Endometrial microvascular endothelial cells (primary cell): ENCODE measurements around the gene SLC39A11. TPM values are rescaled to one million over a fixed set of nuclear protein-coding genes. Genes with fewer than 3 reads are reported as not detected.
"Not testable (repeated sequence)": the region's sequence is repeated elsewhere in the genome, so short reads cannot be mapped to it uniquely, and the experiment has no call there.

Source experiments
- in situ Hi-C: cut with HindIII; loops from 2 replicates; pipeline ENCODE4 v1.10.0; 2017; ENCODE audit warnings: low sequenced_read_pairs, low pct_unique_long_range_greater_than_20kb; ENCODE audit errors: inconsistent ontology term
- total RNA-seq: library from RNA; depleted of rRNA; stranded (reverse); fragments of >200 nt; gene quantifications from one replicate; pipeline ENCODE4 v1.2.3, GENCODE V29; 2015; ENCODE audit errors: inconsistent ontology term

The SLC39A11 gene
- total RNA-seq, 1 donor from 2014 or later = 11.8 TPM

DNA sequence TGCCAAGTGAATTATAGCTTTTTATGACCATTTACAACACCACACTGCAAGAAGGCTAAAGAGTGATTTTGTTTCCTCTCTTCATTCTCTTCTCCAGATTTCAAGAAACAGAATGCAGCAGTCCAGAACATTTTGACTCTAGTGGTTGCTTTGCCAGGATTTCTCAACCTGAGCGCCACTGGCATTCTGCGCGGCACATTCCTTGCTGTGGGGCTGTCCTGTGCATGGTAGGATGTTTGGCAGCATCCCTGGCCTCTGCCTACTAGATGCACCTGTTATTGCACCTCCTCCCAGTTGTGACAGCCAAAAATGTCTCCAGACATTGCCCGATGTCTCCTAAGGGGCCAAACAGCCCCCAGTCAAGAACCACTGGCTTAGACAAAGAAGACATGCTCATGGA is 25.7 kb upstream of the SLC39A11 start:
- in situ Hi-C loops = no loop called here

DNA sequence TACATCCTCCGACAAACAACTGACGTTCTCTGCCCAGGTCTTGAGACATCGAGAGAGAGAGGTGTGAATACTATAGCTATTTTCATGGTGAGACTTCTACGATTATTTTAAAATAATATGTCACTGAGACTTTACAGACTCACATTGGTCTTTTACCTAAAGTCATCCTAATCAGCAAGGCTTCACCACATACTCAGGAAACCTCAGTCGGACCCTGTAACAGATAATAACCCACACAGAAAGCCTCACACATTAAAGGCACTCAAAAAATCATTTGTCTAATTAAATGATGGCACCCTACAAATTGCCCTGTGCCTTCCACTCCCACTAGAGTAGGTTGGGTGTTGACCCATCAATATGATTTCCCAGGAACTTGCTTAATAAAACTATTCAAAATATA is 19.8 kb upstream of the SLC39A11 start:
- in situ Hi-C loops = no loop called here

DNA sequence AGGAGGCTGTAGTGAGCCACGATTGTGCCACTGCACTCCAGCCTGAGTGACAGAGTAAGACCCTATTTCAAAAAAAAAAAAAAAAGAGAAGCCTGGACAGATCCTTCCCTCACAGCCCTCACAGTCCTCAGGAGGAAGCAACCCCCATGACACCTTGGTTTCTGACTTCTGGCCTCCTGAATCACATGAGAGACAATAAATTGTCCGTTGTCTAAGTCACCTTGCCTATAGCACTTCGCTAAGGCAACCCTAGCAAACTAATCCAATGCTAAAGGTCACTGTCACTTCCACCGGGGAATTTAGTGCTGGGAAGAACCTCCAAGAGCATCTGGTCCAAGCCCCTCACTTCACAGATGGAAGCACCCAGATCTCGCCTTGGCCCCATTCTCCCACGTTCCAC is 18.9 kb upstream of the SLC39A11 start:
- in situ Hi-C loops = no loop called here

DNA sequence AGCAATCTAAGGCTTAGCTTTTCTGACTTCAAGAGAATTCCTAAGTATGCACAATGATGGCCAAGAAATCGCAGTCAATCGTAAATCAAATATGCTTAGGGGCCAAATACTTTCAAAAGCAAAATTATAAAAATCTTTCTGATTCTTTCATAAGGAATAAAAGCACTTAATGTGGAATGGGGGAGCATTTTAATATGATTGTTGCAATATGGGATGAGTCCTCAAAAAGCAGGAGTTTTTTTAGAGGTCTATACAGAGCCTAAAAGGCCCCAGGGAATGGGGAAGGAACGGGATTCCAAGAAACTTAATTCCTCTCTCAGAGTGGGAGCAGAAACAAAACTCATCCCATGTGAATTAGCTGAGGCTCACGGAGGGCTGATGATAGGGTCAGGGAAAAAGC is 14.7 kb upstream of the SLC39A11 start:
- in situ Hi-C loops = no loop called here

DNA sequence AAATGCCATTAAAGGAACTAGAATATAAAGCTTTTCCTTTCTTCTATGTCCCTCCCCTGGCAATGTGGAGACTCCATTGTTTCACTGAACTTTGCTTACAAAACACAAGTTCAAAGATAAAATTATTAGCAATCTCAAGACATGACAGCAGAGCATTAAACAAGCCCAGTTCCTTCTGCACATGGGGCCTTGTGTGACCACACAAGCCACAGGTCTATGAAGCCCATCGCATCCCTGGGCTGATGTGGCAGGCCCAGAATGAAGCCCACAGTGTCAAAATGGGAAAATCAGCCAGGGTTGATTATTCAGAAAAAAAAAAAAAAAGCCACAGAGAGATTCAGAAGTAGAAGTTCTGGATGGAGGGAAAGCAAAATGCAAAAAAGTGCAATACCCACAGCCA is 12.9 kb upstream of the SLC39A11 start:
- in situ Hi-C loops = no loop called here

DNA sequence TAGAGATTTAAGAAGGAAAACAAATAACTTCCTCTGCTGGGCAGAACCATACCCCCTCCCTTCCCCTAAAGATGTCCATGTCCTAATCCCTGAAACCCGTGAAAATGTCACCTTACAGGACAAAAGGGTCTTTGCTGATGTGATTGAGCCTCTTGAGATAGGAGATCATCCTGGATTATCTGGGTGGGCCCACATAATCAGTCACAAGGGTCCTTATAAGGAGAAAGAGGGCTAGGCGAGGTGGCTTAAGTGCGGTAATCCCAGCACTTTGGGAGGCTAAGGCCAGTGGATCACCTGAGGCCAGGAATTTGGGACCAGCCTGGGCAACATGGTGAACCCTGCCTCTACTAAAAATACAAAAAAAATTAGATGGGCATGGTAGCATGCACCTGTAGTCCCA is 12.0 kb upstream of the SLC39A11 start:
- in situ Hi-C loops = no loop called here

DNA sequence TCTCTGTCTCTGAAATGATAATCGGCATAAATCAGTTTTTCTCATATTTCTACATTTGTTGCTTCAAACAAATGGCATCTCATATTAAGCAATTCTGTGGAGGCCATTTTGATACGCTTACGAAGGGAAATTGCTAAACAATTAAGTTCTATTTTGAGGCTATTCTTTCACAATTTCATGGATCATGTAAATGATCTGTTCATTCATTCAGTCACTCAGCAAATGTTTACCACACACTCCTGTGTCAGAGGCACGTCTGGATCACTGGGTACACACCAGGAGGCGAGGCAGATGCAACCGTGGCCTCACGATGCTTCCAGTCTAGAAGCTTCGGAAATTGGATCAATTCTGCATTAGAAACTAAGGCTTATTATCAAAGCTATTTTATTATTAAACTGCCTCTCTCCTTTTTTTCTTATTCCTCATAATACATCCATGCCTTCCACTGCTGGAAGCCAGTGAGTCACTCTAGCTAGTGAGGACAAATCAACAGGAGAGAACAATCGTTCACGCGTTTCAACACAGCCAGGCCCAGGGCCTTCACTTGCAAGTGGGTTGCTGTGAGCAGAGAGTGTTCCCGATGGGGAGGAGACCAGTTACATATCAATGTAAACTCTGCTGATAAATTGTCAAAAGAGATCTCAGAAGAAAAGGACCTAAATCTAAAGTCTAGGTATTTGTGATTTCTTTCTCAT is 11.3 kb upstream of the SLC39A11 start:
- in situ Hi-C loops = no loop called here

DNA sequence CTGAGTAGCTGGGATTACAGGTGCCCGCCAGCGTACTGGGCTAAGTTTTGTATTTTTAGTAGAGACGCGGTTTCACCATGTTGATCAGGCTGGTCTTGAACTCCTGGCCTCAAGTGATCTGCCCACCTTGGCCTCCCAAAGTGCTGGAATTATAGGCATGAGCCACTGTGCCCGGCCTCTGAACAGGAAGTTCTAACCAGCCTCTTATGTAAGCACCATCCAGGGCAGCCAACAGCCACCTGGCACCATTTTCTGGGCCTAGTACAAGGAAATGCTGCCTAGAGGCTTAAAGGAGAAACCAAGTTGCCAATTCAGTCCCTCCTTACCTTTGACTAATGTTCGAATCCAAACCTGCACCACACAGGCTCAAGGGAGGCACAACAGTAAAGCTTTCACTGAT is 8.5 kb upstream of the SLC39A11 start:
- in situ Hi-C loops = no loop called here

DNA sequence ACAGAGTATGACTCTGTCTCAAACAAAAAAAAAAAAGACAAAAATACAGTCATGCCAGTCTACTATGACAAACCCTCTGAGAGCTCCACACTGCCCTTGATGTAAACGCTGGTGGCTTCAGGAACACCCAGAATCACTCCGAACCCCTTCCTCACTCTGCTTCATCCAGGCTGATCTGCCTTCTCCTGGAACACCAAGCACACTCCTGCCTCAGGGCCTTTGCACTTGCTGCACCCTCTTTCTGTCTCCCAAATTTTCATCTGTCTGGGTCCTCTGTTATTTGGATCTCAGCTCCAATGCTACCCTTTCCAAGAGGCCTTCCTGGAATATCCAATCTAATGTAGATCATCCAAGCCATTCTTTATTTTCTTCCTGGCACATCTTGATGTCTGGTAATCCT is 7.9 kb upstream of the SLC39A11 start:
- in situ Hi-C loops = no loop called here

DNA sequence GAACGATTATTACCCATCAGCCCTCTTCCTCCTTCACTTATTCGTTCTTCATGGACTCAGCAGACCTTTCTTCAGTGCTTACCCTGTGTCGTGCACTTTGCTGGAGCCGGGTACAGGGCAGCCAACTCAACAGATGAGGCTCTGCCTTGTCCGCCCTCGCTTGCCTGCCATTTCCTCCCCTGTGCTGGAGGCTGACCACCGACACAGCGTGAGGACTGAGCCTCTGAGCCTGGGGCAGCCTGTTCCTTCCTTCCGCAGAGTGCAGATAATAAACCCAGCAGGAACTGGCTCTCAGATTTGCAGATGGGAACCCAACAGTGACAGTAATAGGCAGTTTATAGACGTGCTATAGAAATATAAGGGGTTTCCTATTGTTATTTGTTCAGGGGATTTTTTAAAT is 7.0 kb upstream of the SLC39A11 start:
- in situ Hi-C loops = no loop called here

DNA sequence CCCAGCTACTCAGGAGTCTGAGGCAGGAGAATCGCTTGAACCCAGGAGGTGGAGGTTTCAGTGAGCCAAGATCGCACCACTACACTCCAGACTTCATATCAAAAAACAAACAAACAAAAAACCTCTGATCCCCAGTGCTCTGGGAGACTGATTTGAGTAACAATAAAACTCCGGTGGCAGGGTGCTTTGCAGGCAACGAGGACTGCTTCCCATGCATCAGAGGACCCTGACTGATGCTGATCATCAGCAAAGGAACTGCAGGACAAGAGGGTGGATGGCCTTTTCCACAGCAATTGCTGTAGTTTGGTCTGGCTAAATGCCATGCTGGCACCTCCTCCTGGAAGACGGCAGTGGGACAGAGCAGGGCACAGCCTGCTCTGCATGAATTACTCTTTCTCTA is 6.4 kb upstream of the SLC39A11 start:
- in situ Hi-C loops = no loop called here

DNA sequence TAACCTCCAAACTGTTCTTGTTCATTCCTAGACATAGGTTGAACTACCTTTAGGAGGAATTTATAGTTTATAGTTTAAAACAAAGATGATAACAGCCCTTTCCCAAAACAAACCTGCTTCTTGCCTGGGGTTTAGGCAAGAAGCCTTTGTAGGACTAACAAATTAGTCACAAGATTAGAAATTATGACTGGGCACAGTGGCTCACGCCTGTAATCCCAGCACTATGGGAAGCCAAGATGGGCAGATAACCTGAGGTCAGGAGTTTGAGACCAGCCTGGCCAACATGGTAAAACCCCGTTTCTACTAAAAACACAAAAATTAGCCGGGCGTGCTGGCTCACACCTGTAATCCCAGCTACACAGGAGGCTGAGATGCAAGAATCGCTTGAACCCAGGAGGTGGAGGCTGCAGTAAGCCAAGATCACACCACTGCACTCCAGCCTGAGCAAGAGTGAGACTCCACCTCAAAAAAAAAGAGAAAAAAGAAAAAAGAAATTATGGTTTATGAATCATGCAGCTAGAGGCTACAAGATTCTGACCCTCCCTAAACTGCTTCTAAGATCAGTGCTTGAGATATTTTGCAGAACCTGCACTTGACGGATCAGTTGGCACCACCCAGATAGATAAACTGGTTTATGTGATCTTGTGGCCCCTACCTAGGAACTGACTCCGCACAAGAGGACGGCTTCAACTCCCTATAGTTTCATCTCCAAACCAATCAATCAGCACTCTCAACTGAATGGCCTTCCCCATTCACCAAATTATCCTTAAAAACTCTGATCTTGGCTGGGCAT is 5.7 kb upstream of the SLC39A11 start:
- in situ Hi-C loops = not testable (repeated sequence)

DNA sequence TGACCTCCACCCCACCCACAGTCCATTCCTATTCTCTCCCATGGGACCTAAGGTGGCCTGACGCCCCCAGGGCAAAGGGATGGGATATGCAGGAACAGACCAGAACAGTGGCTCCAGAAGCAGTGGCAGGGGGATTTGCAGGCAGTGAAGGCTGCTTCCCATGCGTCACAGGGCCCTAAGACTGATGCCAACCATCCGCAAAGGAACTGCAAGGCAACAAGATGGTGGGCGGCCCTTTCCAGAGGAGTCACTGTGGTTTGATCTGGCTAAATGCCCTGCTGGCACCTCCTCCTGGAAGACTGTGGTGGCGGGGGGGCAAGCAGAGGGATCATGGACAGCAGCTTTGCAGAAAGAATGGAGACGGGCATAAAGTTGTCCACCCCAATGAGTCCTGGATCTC is 4.4 kb upstream of the SLC39A11 start:
- in situ Hi-C loops = no loop called here

DNA sequence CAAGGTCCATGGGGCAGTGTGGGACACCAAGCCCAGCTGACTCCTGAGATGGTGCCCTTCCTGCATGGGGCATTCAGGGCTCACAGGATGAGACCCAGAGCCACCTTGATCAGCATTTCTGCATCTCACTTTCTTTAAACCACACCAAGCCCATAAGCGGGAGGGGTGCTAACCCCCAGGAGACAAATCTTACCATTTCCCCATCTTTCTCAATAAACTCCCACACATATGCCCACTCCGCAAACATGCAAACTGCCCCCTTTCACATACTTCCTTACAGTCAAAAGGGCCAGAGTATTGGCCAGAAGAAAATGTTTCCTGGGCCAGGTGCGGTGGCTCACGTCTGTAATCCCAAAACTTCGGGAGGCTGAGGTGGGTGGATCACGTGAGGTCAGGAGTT is 3.7 kb upstream of the SLC39A11 start:
- in situ Hi-C loops = no loop called here

DNA sequence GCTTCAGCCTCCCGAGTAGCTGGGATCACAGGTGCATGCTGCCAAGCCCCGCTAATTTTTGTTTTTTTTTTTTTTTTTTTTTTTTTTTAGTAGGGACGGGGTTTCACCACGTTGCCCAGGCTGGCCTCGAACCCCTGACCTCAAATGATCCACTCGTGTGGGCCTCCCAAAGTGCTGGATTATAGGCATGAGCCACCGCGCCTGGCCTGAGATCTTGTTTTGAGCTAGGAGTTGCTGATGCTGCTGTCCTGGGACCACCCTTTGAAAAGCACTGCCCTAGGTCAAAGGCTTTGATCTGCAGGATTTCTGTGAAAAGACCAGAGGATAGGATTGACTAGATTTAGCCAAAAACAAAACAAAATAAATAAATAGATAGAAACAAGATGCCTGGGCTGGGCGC is 798 bp upstream of the SLC39A11 start:
- in situ Hi-C loops = no loop called here

DNA sequence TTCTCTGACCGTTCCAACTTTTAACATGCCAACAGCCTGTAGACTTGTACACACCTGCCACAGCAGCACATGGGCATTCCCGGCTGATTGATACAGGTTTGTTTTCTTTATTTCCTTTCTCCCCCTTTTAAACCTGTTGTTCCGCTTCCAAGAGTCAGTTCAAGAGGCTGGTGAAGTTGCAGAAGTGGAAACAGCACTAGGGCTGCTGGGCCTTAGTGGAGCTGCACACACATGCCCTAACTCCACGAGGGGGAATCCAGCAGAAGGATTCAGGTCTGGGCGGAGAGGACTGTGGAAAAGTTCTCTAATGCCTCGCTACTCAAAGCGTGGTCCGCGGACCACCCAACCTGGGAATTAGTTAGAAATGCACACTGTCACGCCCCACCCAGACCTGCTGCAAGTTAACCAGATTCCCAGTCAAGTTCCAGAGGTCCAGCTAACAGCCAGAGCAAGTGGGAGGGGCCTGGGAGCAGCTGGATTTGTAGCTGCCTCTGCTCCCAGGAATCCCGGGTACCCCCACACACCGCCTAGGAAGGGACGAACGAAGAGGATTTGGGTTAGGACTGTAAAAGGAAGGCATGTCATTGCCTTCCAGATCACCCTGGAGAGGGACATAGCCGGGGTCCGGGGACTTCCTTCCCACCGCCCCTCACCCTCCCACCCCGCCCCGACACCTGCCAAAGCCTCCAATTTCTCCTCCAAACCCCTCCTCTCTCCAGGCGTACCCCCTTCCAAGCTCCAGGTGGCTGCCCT is 542 bp downstream of the SLC39A11 start:
- in situ Hi-C loops = no loop called here

DNA sequence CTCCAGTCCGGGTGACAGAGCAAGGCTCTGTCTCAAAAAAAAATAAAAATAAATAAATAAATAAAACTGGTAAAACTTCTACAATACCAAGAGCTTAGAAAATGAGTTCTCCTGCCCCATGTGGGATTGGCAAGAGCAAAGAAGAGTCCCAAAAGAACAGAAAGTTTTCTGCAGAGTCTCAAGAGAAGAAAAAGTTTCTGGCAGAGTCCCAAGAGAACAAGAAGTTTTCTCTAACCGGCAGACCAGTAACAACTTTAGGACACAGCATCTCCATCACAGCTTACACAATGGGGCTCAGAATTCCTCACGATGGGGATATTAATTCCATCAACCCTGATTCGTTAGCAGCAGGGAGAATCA is 1.1 kb downstream of the SLC39A11 start:
- in situ Hi-C loops = no loop called here

DNA sequence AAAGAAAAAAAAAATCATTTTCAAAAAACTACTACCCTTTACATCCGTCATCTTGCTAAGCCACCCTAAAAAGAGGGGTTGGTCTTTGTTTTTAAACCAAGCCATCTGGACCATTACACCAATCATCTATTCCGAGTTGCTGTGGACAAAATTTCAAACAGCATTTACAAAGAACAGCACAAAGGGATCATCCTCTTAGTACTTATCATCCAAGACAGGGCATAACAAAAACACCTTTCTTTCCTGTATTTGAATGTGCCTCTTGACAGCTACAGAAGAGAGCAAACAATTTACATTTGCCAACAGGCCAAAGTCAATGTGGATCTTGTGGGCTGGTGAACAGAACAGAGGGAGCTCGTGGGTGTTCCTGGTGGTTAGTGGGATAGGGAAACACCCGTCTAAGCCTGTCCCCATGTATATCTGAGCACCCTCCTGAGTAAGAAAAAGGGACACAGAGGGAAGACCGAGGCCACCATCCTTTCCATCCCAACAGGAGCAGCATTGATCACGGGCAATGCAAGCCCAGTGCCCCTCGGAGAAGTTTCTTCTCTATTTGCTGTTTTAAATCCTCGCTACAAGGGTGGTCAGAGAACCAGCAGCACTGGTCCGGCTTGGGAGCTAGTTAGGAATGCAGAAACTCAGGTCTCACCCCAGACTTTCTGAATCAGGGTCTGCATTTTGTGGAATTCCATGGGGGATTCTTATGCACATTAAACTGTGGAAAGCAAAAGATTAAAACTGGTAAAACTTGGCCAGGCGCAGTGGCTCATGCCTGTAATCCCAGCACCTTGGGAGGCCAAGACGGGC is 1.9 kb downstream of the SLC39A11 start:
- in situ Hi-C loops = no loop called here
